OCI-M1 (cell line): ENCODE results near the gene SESN2.
"Not testable (repeated sequence)": the region's sequence is repeated elsewhere in the genome, so short reads cannot be mapped to it uniquely, and the experiment has no call there.

Experiments
- DNase-seq: peaks from one replicate; lab custom pipeline; 2025; lab: John Stamatoyannopoulos, UW

Gene SESN2

DNA sequence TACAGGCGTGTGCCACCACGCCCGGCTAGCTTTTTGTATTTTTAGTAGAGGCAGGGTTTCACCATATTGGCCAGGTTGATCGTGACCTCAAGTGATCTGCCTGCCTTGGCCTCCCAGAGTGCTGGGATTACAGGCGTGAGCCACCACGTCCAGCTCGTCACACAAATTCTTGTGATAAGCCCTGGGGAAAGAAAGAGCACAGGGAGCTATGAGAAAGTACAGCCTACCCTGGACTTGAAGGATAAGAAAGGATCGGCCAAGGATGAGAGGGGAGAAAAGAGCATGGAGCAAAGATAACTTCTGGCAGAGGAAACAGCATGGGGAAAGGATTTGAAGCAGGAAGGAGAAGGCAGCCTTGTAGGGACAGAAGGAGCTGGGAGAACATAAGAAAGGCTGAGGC lies 29.2 kb downstream of the SESN2 start:
- no peak for DNase-seq

DNA sequence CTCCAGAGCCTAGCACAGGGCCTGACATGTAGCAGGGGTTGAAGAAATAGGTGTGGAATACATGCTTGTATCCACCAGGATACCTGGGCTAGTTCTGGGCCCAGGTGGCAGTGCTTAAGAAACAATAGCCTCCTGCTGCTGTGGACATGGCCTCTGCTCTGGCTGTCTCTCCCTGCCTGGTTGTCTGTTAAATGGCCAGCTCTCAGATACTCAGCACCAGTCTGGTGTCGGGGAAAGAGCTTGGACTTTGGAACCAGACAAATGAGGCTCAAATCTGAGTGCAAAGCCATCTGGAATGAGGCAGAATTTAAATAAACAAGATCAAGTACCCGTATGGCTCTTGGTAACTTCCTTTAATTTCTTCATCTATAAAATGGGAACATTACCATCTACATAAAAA lies 31.5 kb downstream of the SESN2 start:
- DNase-seq, result no peak

DNA sequence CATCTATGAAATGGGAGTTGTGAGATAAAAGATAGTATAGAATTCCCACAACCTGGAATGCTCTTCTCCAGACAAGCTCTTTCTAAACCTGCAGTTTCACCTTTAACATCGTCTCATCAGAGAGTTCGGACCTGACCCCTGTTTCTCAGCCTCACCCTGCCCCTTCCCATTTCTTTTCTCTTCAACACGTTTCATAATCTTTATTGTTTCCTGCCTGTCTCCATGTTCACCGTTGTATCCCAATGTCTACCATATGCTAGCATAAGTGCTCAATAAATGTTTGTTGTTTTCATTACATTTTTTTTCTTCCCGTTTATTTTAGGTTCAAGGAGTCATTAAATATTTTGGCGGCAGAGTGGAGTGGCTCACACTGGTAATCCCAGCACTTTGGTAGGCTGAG lies 32.4 kb downstream of the SESN2 start:
- DNase-seq, result no peak

DNA sequence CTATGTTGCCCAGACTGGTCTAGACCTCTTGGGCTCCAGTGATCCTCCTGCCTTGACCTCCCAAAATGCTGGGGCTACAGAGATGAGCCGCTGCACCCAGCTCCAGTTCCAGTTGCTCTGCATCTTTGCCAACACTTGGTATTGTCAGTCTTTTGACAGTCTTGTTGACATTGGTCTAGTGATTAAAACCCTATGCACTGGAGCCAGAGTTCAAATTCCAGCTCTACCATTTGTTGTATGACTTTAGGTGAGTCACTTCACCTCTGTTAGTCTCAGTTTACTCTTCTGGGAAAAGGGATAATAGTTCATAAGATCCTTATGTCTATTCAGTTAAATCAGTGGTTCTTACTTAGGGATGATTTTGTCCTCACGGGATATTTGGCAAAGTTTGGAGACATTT lies 36.6 kb downstream of the SESN2 start:
- DNase-seq, result no peak

DNA sequence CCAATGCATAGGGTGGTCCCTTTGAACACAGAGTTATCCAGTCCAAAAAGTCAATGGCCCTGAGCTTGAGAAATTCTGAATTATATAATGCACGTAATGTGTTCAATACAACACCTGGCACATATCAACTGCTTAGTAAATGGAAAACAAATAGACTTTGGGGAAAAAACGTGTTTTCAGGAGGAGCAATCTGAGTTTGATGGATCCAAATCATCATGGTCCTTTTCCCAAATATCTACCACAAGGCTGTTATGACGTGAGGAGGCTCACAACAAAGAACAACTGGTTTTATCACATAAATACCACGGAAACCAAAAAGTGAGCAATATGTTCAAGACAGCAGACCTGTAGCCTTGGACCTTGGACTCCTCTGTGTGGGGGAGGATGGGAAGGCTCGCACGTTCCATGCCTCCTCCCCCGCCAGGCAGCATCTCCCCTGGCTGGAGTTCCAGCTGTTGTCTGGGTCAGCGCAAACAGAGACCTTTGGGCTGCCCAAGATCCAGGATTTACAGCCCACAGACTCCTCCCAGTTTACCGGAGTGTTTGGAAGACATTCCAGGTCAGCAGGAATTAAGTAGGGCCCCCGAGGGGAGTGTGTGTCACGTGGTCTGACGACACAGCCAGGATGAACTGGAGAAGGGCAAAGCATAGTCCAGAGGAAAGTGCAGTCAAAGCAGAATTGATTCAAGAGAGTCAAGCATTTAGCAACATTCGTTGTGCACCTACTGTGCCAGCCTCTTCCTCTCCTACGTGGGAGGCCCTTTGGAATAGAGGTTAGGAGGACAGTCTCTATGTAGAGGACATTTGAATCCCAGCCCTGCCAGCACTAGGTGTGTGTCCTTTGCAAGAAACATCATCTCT lies 37.3 kb downstream of the SESN2 start:
- DNase-seq, result peak; percentile 18

DNA sequence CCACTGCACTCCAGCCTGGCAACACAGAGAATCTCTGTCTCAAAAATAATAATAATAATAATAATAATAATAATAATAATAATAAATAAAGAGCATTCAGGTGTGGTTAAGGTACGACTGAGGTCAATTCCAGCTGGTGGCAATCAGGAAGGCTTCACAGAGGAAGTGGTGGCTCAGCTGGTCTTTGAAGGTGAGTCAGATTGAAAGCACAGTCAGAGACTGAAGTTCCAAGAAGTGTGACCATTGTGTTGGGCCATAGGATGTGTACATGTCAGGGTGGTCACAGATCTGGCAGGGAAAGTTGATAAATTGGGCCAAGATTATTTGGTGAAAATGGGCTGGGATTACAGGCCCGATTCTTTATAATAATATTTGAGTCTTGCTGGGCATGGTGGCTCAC lies 38.5 kb downstream of the SESN2 start:
- DNase-seq, result no peak

DNA sequence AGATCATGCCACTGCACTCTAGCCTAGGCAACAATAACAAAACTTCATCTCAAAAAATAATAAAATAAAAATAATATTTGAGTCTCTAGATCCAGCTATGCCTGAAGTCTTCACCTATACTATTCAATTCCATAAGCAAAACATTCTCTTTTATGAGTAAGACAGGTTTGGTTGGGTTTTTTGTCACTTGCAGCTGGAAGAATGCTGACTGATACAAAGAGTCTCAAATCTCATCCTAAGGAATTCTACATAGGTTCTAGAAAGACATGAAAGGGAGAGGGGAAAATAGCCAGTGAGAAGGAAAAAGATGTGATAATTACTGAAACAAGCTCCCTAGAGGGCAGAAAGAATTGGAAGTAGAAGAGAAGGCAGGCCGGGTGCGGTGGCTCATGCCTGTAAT lies 39.1 kb downstream of the SESN2 start:
- DNase-seq, result no peak

DNA sequence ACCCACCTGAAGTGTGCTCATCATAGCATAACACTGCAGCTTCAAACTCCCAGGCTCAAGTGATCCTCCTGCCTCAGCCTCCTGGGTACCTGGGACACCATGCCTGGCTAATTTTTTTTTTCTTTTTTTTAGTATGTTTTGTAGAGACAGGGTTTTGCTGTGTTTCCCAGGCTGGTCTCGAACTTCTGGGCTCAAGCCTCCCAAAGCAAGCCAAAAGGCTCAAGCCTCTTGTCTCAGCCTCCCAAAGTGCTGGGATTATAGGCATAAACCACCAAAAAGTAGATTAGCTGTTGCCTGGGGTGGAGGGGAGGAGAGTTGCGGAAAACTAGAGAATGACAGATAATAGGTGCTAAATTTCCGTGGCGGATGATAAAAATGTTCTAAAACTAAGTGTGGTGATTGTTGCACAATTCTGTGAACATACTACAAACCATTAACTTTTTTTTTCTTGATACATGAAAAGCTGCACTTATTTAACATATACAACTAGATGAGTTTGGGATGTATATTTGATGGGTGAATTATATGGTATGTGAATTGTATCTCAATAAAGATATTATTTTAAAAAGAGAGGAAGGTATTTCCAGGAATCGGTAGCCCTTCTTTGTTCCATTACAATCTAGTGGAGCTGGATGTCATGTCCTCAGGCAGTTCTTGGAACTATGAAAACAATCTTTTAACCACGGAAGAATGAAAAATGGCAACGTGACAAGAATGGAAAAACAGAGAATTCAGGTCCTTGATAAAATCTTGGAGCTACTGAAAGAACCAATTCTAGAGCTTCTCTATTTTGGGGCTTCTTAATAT lies 42.3 kb downstream of the SESN2 start:
- DNase-seq, result peak; percentile 70

DNA sequence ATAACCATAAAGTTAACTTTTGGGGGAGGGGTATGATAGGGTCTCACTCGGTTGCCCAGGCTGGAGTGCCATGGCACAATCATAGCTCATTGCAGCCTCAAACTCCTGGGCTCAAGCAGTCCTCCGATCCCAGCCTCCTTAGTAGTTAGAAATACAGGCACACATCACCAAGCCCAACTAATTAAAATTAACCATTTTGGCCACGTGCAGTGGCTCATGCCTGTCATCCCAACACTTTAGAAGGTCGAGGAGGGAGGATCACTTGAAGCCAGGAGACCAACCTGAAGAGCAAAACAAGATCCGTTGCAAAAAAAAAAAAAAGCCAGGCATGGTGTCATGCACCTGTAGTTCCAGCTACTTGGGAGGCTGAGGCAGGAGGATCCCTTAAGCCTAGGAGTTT lies 42.9 kb downstream of the SESN2 start:
- no peak for DNase-seq

DNA sequence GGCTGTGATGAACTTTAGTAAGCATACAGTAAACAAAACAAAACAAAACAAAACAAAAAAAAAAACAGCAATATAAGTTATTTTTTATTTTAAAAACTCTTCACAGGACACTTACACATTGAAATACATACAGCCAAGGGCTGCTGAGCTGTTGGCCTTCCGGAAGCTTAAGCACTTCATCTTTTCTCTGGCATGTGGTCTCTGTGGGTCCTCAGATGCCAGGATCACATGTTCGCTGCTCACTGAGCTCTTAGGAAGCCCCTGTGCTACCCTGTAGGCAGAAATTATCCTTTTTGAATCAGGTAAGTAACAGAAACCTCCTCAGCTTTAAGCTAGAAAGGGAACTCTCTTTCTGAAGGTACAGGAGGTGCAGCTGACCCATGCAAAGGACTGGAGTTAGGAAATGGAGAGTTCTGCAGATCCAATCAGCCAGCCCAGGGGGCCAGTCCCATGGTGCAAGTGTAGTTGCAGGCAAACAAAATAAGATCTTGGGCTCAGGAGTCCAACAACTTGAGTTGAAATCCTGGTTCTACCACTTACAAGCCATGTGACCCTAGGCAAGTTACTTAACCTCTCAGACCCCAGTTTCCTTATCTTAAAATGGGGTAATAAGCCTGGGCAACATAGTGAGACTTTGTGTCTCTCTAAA lies 47.1 kb downstream of the SESN2 start:
- DNase-seq, result no peak

DNA sequence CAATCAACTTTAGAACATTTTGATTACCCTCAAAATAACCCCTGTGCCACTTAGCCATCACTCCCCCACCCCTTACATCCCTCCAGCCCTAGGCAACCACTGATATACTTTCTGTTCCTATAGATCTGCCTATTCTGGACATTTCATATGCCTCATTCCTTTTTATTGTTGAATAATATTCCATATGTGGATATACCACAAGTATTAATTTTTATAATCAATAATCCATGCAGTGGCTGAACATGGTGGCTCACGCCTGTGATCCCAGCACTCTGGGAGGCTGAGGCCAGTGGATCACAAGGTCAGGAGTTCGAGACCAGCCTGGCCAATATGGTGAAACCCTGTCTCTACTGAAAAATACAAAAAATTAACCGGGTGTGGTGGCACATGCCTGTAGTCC lies 49.4 kb downstream of the SESN2 start:
- DNase-seq, result no peak

DNA sequence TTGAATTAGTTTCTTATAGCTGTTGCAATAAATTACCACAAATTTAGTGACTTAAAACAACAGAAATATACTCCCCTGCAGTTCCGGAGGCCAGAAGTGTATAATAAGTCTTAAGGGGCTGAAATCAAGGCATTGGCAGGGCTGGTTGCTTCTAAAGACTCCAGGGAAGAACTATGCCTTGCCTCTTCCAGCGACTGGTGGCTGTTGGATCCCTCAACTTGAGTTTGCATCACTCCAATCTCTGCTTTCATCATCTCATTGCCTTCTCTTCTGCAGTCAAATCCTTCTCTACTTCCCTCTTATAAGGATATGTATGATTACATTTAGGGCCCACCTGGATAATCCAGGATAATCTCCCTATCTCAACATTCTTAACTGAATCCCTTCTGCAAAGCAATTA lies 50.4 kb downstream of the SESN2 start:
- DNase-seq, result no peak

DNA sequence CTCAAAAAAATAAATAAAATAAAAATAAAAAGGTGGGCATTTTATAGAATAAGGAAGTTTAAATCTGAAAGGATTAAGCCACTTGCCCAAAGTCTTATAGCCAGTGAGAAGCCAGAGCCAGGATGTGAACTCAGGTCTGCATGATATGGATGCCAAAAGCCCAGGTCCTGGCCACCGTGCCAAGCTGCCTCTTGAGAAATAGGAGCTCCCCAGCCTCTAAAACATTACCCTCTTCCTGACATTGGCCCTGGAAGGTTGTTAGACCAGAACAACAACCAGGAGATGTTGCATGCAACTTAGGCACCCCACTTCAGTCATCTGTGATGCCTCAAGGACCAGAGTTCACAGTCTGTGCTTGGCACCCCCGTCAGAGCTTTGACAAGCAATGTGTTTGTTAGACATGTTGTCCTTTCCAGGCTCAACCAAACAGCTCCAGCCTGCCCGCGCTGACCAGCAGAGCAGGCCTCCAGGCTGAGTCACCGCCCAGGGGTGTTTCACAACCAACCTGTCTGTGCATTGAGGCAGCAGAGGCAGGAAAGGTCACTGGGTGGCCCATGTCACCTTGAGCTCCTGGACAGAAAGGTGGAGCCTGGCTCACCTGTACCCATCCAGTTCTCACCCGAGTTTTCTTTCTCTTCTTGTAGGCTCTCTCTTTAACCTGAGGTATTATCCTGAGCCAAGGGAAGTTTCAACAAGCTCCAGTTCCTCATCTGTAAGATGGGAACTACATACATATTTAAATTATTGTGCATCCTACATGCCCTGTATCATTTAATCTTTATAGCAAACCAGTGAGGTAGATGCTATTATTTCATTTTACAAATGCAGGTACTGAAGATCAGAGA lies 54.6 kb downstream of the SESN2 start:
- no peak for DNase-seq

DNA sequence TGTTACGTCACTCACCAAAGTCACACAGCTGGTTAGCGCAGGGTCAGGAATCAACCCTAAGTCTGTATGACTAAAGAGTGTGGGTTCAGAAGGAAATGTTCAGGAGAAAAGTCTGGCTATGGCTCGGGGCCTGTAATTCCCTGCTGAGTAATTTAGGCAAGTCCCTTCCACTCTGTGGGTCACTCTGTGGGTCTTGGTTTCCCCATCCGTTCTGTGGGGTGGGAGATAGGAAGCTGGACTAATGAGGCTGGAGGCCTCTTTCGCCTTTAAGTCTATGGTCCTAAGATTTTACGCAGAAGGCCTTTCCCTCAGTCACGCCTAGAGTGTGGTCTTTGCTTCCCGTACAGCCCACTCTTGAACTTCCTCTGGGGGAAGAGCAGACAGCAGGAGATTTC lies 55.2 kb downstream of the SESN2 start:
- DNase-seq, result no peak

DNA sequence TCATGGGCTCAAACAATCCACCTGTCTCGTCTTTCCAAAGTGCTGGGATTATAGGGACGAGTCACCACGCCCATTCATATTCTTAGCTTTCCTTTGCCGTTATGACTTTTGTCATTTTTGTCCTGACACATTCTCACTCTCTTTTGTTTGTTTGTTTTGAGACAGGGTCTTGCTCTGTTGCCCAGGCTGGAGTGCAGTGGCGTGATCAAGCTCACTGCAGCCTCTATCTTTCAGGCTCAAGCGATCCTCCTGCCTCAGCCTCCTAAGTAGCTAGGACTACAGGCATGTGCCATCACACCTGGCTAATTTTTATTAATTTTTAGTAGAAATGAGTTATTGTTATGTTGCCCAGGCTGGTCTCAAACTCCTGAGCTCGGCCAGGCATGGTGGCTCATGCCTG lies 57.7 kb downstream of the SESN2 start:
- no peak for DNase-seq

DNA sequence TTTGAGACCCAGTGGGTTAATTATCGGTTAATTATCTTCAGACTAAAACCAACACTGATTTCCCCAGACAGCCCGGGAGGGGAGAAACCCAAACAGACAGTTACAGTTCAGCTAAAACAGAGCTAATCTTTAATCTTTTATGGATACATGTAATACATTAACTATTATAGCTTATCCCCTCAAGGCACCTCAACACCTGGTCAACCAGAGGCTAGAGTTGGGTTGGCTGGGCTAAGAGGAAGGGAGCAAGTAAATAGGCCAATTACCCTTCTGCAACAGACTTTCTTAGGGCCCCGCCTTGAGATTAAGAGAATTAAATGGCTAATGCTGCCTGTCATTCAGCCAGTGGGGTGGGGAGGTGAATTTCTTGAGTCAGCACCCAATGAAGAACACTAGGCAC lies 62.9 kb downstream of the SESN2 start:
- no peak for DNase-seq

DNA sequence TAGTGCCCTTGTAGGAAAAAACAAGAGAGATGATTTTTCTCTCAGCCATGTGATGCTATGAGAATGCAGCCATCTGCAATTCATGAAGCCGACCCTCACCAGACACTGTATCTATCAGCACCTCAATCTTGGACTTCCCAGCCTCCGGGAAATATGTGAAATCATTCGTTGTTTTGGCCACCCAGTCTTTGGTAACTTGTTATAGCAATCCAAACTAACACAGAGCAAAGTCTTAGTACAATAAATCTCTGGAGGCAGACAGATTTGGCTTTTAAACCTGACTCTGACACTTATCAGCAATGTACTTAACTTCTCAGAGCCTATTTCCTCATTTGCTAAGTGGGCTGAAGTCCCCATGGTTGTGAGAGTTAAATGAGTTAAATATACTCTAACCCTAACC lies 64.4 kb downstream of the SESN2 start:
- peak; percentile 44 for DNase-seq

DNA sequence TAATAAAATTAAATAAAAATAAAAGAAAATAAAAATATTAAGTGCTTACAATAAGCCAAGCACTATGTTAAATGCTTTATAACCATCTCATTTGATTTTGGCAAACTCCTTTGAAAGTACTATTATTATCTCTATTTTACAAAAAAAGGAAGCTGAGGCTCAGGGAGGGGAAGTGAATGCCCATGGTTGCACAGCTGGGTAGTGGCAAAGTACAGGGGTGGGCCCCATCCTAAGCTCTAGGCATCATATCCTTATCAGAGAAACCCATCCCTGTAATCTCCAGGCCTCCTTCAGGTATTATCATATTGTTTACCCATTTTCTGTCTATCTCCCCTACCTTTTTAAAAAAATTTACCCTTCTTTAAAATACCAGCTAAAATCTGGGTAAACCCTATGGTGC lies 67.2 kb downstream of the SESN2 start:
- DNase-seq, result no peak

DNA sequence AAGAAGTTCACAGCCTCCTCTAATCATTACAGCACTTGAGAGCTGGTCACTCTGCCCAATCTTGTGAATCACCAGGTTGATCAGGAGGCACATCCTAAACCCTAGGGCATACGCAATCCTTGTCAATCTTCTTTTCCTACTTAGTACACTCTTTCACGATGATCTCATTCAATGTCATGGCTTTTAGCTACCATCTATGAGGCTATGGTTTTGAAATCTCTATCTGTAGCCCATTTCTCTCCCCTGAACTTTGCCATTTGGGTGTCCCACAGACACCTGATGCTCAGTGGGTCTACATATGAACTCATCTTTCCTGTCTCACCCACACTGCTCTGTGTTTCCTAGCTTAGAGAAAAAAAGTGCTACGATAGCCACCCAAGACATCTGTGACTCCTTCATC lies 67.7 kb downstream of the SESN2 start:
- DNase-seq, result peak; percentile 33

DNA sequence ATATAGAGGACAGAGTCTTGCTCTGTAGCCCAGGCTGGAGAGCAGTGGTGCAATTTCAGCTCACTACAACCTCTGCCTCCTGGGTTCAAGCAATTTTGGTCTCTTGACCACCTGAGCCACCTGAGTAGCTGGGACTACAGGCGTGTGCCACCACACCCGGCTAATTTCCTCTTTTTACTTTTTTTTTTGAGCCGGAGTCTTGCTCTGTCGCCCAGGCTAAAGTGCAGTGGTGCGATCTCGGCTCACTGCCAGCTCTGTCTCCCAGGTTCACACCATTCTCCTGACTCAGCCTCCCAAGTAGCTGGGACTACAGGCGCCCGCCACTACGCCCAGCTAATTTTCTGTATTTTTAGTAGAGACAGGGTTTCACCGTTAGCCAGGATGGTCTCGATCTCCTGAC lies 68.1 kb downstream of the SESN2 start:
- DNase-seq, result not testable (repeated sequence)

DNA sequence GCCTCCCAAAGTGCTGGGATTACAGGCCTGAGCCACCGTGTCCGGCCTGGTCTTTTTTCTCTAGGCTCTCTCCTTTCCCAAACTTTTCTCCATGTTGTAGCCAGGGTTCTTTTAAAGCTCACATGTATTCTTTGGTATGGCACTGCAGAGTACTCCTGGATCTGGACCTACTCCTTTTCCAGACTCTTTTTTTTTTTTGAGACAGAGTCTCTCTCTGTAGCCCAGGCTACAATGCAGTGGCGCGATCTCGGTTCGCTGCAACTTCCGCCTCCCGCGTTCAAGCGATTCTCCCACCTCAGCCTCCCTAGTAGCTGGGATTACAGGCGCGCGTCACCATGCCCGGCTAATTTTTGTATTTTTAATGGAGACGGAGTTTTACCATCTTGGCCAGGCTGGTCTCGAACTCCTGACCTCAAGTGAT lies 68.9 kb downstream of the SESN2 start:
- peak; percentile 68 for DNase-seq
